Measurements from ENCODE around the gene BCL11A. TPM values are rescaled to one million over a fixed set of nuclear protein-coding genes. Genes with fewer than 3 reads are reported as not detected.

The BCL11A gene
- polyA plus RNA-seq, 1 donor from 2014 or later = 44.0 TPM

- peak overlapping the region; percentile 95 for H3K27ac ChIP-seq (ENCODE audit: low read length)
- peaks cover 76% of the 10 kb centered on the region for H3K79me2 ChIP-seq (replicated peaks; ENCODE audit: insufficient read depth, low read length)
- no peaks in the 10 kb centered on the region for H3K9me3 ChIP-seq (ENCODE audit: low read length)
Observed at GRCh38 chr2:60550984-60551239, 2.5 kb downstream of the BCL11A start.

GRCh38 chr2:60550178-60550983, 3.1 kb downstream of the BCL11A start:
- Histone ChIP-seq H2AFZ (ENCODE audit: low read depth, low read length) (no peak overlapping the region), H3K4me3 (ENCODE audit: low read length) (peak overlapping the region; percentile 93), H3K9me2 (ENCODE audit: insufficient read depth, low read length) (no peaks in the 10 kb centered on the region), H3K27ac (ENCODE audit: low read length) (peak overlapping the region; percentile 95), H3K9ac (ENCODE audit: low read length) (peak overlapping the region; percentile 98), H4K20me1 (ENCODE audit: insufficient read depth) (no peaks in the 10 kb centered on the region), H3F3A (ENCODE audit: insufficient read depth, low read length, poor library complexity, severe bottlenecking) (peaks cover 8% of the 10 kb centered on the region), H3K4me2 (ENCODE audit: low read length) (peak overlapping the region; percentile 94), H3K36me3 (ENCODE audit: insufficient read depth, low read length) (peaks cover 2% of the 10 kb centered on the region), H3K9me3 (ENCODE audit: low read length) (no peaks in the 10 kb centered on the region), H3K27me3 (ENCODE audit: insufficient read depth, low read depth, low read length) (peaks cover 10% of the 10 kb centered on the region), H3K79me2 (replicated peaks; ENCODE audit: insufficient read depth, low read length) (peaks cover 81% of the 10 kb centered on the region)
- TF ChIP-seq EZH2 (IDR thresholded peaks at IDR 0.05; ENCODE audit: borderline replicate concordance, insufficient read depth, low read length, poor library complexity, severe bottlenecking) = no peak
- TF ChIP-seq RAD21 (conservative IDR thresholded peaks at IDR 0.05) = peak; percentile 96
- peak; percentile 88 for TF ChIP-seq SMC3 (conservative IDR thresholded peaks at IDR 0.05; ENCODE audit: poor library complexity)
- TF ChIP-seq TAF1 (IDR thresholded peaks at IDR 0.05; ENCODE audit: low read depth) = peak; percentile 61
- TF ChIP-seq EP300 (conservative IDR thresholded peaks at IDR 0.05; ENCODE audit: poor library complexity, severe bottlenecking) = peak; percentile 79
- peak; percentile 95 for TF ChIP-seq CTCF (IDR thresholded peaks at IDR 0.05; ENCODE audit: poor library complexity, severe bottlenecking)
- no peak for TF ChIP-seq MXI1 (conservative IDR thresholded peaks at IDR 0.05; ENCODE audit: poor library complexity, severe bottlenecking)
- TF ChIP-seq POLR2AphosphoS5 (IDR thresholded peaks at IDR 0.05) = peak; percentile 57
- peak; percentile 4 for TF ChIP-seq REST (IDR thresholded peaks at IDR 0.05; ENCODE audit: borderline replicate concordance)

More at GRCh38 chr2:60550984-60551239, 2.5 kb downstream of the BCL11A start:
- H3K9ac ChIP-seq (ENCODE audit: low read length) = peak overlapping the region; percentile 98
- H2AFZ ChIP-seq (ENCODE audit: low read depth, low read length) = no peak overlapping the region
- peaks cover 10% of the 10 kb centered on the region for H3F3A ChIP-seq (ENCODE audit: insufficient read depth, low read length, poor library complexity, severe bottlenecking)
- H3K4me3 ChIP-seq (ENCODE audit: low read length) = peak overlapping the region; percentile 93
- no peaks in the 10 kb centered on the region for H3K9me2 ChIP-seq (ENCODE audit: insufficient read depth, low read length)
- no peaks in the 10 kb centered on the region for H3K36me3 ChIP-seq (ENCODE audit: insufficient read depth, low read length)
- TF ChIP-seq REST (IDR thresholded peaks at IDR 0.05; ENCODE audit: borderline replicate concordance) = peak; percentile 57
- no peak for TF ChIP-seq EP300 (conservative IDR thresholded peaks at IDR 0.05; ENCODE audit: poor library complexity, severe bottlenecking)
- peaks cover 15% of the 10 kb centered on the region for H3K27me3 ChIP-seq (ENCODE audit: insufficient read depth, low read depth, low read length)
- H3K4me2 ChIP-seq (ENCODE audit: low read length) = peak overlapping the region; percentile 63
- no peaks in the 10 kb centered on the region for H4K20me1 ChIP-seq (ENCODE audit: insufficient read depth)
